SKM-1 (cell line): ENCODE results near the gene GARNL3.

Experiments
- DNase-seq: peaks from one replicate; lab custom pipeline; 2025; ENCODE audit not compliant: unreplicated experiment; lab: John Stamatoyannopoulos, UW

Gene GARNL3

GRCh38 chr9:127232833-127233549, 31.6 kb upstream of the GARNL3 start:
- no peak for DNase-seq

GRCh38 chr9:127233550-127233949, 31.0 kb upstream of the GARNL3 start:
- no peak for DNase-seq

GRCh38 chr9:127233989-127234388, 30.6 kb upstream of the GARNL3 start:
- DNase-seq: no peak

GRCh38 chr9:127237801-127238200, 26.8 kb upstream of the GARNL3 start:
- no peak for DNase-seq

GRCh38 chr9:127241354-127241753, 23.2 kb upstream of the GARNL3 start:
- no peak for DNase-seq

- peak; percentile 92 for DNase-seq
These were observed 19.7 kb upstream of the GARNL3 start for GRCh38 chr9:127244609-127245601.

- no peak for DNase-seq
These were observed 18.9 kb upstream of the GARNL3 start for GRCh38 chr9:127245637-127246164.

- no peak for DNase-seq
These were observed 16.3 kb upstream of the GARNL3 start for GRCh38 chr9:127248241-127248640.

GRCh38 chr9:127249877-127250276, 14.7 kb upstream of the GARNL3 start:
- DNase-seq: no peak

GRCh38 chr9:127250896-127251391, 13.6 kb upstream of the GARNL3 start:
- DNase-seq: no peak

GRCh38 chr9:127252410-127253318, 11.9 kb upstream of the GARNL3 start:
- no peak for DNase-seq

GRCh38 chr9:127253446-127253845, 11.1 kb upstream of the GARNL3 start:
- DNase-seq: no peak

- no peak for DNase-seq
These were observed 8.9 kb upstream of the GARNL3 start for GRCh38 chr9:127255692-127256091.

- DNase-seq: no peak
These were observed 8.2 kb upstream of the GARNL3 start for GRCh38 chr9:127256324-127256723.

- DNase-seq: no peak
These were observed 5.7 kb upstream of the GARNL3 start for GRCh38 chr9:127258606-127259471.

- no peak for DNase-seq
These were observed 2.0 kb upstream of the GARNL3 start for GRCh38 chr9:127262602-127263001.

GRCh38 chr9:127263237-127263636, 1.3 kb upstream of the GARNL3 start:
- no peak for DNase-seq

- no peak for DNase-seq
These were observed 910 bp upstream of the GARNL3 start for GRCh38 chr9:127263664-127264063.

GRCh38 chr9:127267793-127268525, 3.4 kb downstream of the GARNL3 start:
- DNase-seq: no peak
